Esophagus muscularis mucosa (tissue), 3 donors: ENCODE measurements around the gene CCDC185.

Source experiments
- EP300 ChIP-seq: sonication (generic); formaldehyde crosslinking; IDR thresholded peaks from one replicate; pipeline ENCODE4 v1.6.1; 2017; ENCODE audit warnings: antibody characterized with exemption
- TF ChIP-seq, protein P1 (sequence below), 3 experiments: fragments of 200-600 bp in 2 of 3; fragments of 450-650 bp in 1 of 3; sonication (generic) in 2 of 3; IDR thresholded peaks; one replicate each; pipeline ENCODE4 v1.5.1; 2017 to 2019; ENCODE audit warnings: antibody characterized with exemption in 3 of 3, mild to moderate bottlenecking in 2 of 3, moderate library complexity in 1 of 3

DNA sequence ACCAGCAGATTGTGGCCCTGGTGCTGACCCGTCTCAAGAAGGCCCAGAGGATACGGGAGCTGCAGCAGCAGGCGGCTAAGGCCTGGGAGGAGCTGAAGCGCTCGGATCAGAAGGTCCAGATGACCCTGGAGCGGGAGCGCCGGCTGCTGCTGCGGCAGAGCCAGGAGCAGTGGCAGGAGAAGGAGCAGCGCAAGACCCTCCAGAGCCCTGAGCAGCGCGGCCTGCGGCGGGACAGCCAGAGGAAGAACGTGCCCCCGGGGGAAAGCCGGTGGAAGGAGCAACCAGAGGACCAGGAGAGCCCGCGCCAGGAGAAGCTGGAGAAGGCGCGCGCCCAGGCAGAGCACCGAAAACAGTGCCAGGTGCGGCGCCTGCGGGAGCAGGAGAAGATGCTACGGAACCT is 1.0 kb downstream of the CCDC185 start:
- TF ChIP-seq, protein P1, sequence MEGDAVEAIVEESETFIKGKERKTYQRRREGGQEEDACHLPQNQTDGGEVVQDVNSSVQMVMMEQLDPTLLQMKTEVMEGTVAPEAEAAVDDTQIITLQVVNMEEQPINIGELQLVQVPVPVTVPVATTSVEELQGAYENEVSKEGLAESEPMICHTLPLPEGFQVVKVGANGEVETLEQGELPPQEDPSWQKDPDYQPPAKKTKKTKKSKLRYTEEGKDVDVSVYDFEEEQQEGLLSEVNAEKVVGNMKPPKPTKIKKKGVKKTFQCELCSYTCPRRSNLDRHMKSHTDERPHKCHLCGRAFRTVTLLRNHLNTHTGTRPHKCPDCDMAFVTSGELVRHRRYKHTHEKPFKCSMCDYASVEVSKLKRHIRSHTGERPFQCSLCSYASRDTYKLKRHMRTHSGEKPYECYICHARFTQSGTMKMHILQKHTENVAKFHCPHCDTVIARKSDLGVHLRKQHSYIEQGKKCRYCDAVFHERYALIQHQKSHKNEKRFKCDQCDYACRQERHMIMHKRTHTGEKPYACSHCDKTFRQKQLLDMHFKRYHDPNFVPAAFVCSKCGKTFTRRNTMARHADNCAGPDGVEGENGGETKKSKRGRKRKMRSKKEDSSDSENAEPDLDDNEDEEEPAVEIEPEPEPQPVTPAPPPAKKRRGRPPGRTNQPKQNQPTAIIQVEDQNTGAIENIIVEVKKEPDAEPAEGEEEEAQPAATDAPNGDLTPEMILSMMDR (IDR thresholded peaks at IDR 0.05): no peak
- TF ChIP-seq EP300: no peak
